Prostate gland (tissue), 2 donors: ENCODE data around the gene CUL2. TPM values are rescaled to one million over a fixed set of nuclear protein-coding genes. Genes with fewer than 3 reads are reported as not detected.
"Not testable (repeated sequence)": the region's sequence is repeated elsewhere in the genome, so short reads cannot be mapped to it uniquely, and the experiment has no call there.

ENCODE experiments used
- DNase-seq: peaks from one replicate; pipeline ENCODE4 v3.0.0-alpha.2; 2019; ENCODE audit warnings: low spot score
- H3K27ac ChIP-seq, 2 donors: fragments of 200-600 bp; sonication (generic); 2 replicates each; pipeline ENCODE4 v1.5.1; 2017 to 2019
- H3K27me3 ChIP-seq: fragments of 200-600 bp; sonication (generic); replicated peaks from 2 replicates; pipeline ENCODE4 v1.5.1; 2019; ENCODE audit not compliant: insufficient read depth
- H3K36me3 ChIP-seq, 2 donors: fragments of 200-600 bp; sonication (generic); 1 replicate in 1 of 2; 2 replicates in 1 of 2; pipeline versions ENCODE4 v1.5.1 to v1.8.1; 2017 to 2019
- H3K4me1 ChIP-seq: fragments of 200-600 bp; sonication (generic); replicated peaks from 2 replicates; pipeline ENCODE4 v1.5.1; 2019
- H3K4me3 ChIP-seq, 2 donors: fragments of 200-600 bp; sonication (generic); 2 replicates each; pipeline ENCODE4 v1.5.1; 2017 to 2019
- H3K9me3 ChIP-seq: fragments of 200-600 bp; sonication (generic); 2 replicates; pipeline ENCODE4 v1.5.1; 2017
- POLR2A ChIP-seq: fragments of 450-650 bp; IDR thresholded peaks from one replicate; pipeline ENCODE4 v1.6.1; 2016; ENCODE audit warnings: antibody characterized with exemption, mild to moderate bottlenecking
- POLR2AphosphoS5 ChIP-seq: sonication (generic); formaldehyde crosslinking; IDR thresholded peaks from one replicate; pipeline ENCODE4 v1.6.1; 2017; ENCODE audit warnings: antibody characterized with exemption
- WGBS: methylation state at CpG from one replicate; pipeline ENCODE4 v1.1.5; 2018; 5-methylcytosine and 5-hydroxymethylcytosine counted together
- intact Hi-C: fragments of 100-400 bp; cut with DNase I; formaldehyde crosslinking; loops from one replicate; pipeline ENCODE4 v1.14.2; 2022
- total RNA-seq, 2 donors: library from RNA; depleted of rRNA; stranded (reverse); fragments of >200 nt; gene quantifications; one replicate each; pipeline ENCODE4 v1.1.0, GENCODE V29; 2016
- TF ChIP-seq, protein P1 (sequence below), 4 experiments: fragments of 200-600 bp in 2 of 4; fragments of 450-650 bp in 2 of 4; sonication (generic) in 2 of 4; IDR thresholded peaks; 1 replicate in 3 of 4; 2 replicates in 1 of 4; pipeline ENCODE4 v1.5.1; 2016 to 2019; ENCODE audit warnings: antibody characterized with exemption in 4 of 4, mild to moderate bottlenecking in 2 of 4, moderate library complexity in 2 of 4

The CUL2 gene
- total RNA-seq, 2 donors from 2014 or later, result 15.5 to 15.9 TPM

GRCh38 chr10:35050568-35050967, 39.6 kb downstream of the CUL2 start:
- Histone ChIP-seq H3K27ac (no peak overlapping the region), H3K4me3 (no peak overlapping the region), H3K4me1 (no peaks in the 10 kb centered on the region), H3K9me3 (no peaks in the 10 kb centered on the region), H3K27me3 (no peaks in the 10 kb centered on the region), H3K36me3 (no peaks in the 10 kb centered on the region)
- intact Hi-C loops, result no loop called here
- TF ChIP-seq POLR2AphosphoS5, result no peak
- no peak for TF ChIP-seq POLR2A
- TF ChIP-seq, protein P1, sequence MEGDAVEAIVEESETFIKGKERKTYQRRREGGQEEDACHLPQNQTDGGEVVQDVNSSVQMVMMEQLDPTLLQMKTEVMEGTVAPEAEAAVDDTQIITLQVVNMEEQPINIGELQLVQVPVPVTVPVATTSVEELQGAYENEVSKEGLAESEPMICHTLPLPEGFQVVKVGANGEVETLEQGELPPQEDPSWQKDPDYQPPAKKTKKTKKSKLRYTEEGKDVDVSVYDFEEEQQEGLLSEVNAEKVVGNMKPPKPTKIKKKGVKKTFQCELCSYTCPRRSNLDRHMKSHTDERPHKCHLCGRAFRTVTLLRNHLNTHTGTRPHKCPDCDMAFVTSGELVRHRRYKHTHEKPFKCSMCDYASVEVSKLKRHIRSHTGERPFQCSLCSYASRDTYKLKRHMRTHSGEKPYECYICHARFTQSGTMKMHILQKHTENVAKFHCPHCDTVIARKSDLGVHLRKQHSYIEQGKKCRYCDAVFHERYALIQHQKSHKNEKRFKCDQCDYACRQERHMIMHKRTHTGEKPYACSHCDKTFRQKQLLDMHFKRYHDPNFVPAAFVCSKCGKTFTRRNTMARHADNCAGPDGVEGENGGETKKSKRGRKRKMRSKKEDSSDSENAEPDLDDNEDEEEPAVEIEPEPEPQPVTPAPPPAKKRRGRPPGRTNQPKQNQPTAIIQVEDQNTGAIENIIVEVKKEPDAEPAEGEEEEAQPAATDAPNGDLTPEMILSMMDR (IDR thresholded peaks at IDR 0.05), result no peak
- DNase-seq, result no peak

GRCh38 chr10:35046074-35046473, 44.1 kb downstream of the CUL2 start:
- Histone ChIP-seq H3K9me3 (no peaks in the 10 kb centered on the region), H3K4me1 (no peaks in the 10 kb centered on the region), H3K36me3 (no peaks in the 10 kb centered on the region), H3K27me3 (no peaks in the 10 kb centered on the region), H3K27ac (no peak overlapping the region), H3K4me3 (no peak overlapping the region)
- TF ChIP-seq, protein P1 (IDR thresholded peaks at IDR 0.05), result no peak
- TF ChIP-seq POLR2A (no peak), POLR2AphosphoS5 (no peak)
- 68% methylated on average over 2 of the region's 2 CpGs for WGBS
- intact Hi-C loops, result no loop called here
- DNase-seq, result no peak

DNA sequence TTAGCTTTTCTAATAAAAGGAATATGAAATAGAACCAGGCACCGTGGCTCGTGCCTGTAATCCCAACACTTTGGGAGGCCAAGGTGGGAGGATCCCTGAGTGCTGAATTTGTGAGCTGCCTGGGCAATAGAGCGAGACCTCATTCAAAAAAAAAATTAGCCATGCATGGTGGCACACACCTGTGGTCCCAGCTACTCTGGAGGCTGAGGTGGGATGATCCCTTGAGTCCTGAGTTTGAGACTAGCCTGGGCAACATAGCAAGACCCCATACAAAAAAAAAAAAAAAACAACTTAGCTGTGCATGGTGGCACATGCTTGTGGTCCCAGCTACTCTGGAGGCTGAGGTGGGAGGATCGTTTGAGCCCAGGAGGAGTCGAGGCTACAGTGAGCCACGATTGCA, 44.9 kb downstream of the CUL2 start:
- H3K27me3 ChIP-seq, intact Hi-C loops, H3K4me1 ChIP-seq, H3K4me3 ChIP-seq, H3K27ac ChIP-seq, H3K9me3 ChIP-seq, DNase-seq, H3K36me3 ChIP-seq: not testable (repeated sequence)
- 87% methylated on average over 6 of the region's 6 CpGs for WGBS

- no peaks in the 10 kb centered on the region for H3K27me3 ChIP-seq
- no peaks in the 10 kb centered on the region for H3K36me3 ChIP-seq
- no peak for DNase-seq
- 93% methylated on average over 4 of the region's 4 CpGs for WGBS
- H3K9me3 ChIP-seq, result no peaks in the 10 kb centered on the region
- no peak overlapping the region for H3K4me3 ChIP-seq
- H3K4me1 ChIP-seq, result no peaks in the 10 kb centered on the region
- intact Hi-C loops, result no loop called here
- TF ChIP-seq POLR2A (no peak), POLR2AphosphoS5 (no peak)
- TF ChIP-seq, protein P1 (IDR thresholded peaks at IDR 0.05), result no peak
- no peak overlapping the region for H3K27ac ChIP-seq
Observed at GRCh38 chr10:35043796-35044344, 46.3 kb downstream of the CUL2 start.

DNA sequence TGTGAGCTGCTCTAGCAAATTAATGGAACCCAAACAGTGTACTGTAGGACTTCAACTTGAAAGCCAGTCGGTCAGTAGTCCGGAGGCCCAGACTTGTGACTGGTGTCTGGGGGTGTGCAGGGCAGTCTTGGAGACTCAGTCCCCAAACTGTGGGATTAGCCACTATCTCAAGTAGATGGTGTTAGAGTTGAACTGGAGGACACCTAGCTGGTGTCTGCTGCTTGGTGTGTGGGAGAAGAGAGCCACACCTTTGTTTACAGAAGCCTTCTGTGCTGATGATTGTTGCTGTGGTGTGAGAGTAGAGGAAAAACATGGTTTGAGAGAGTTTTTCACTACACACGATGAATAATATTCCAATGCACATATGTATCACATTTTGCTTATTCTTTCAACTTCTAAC, 47.4 kb downstream of the CUL2 start:
- no peak for DNase-seq
- no peak for TF ChIP-seq POLR2AphosphoS5
- no peak for TF ChIP-seq POLR2A
- TF ChIP-seq, protein P1 (IDR thresholded peaks at IDR 0.05), result no peak
- Histone ChIP-seq H3K4me1 (no peaks in the 10 kb centered on the region), H3K36me3 (no peaks in the 10 kb centered on the region), H3K4me3 (no peak overlapping the region), H3K9me3 (no peaks in the 10 kb centered on the region), H3K27ac (no peak overlapping the region), H3K27me3 (no peaks in the 10 kb centered on the region)
- intact Hi-C loops, result no loop called here
- WGBS, result 84% methylated on average over 3 of the region's 3 CpGs
